NCI-H1694 treated with DMSO at 0.1 percent for 48 hours (cell line): ENCODE results near the gene CORIN.

Source experiments
- DNase-seq: peaks from one replicate; lab custom pipeline; 2025; lab: John Stamatoyannopoulos, UW

CORIN gene

DNA sequence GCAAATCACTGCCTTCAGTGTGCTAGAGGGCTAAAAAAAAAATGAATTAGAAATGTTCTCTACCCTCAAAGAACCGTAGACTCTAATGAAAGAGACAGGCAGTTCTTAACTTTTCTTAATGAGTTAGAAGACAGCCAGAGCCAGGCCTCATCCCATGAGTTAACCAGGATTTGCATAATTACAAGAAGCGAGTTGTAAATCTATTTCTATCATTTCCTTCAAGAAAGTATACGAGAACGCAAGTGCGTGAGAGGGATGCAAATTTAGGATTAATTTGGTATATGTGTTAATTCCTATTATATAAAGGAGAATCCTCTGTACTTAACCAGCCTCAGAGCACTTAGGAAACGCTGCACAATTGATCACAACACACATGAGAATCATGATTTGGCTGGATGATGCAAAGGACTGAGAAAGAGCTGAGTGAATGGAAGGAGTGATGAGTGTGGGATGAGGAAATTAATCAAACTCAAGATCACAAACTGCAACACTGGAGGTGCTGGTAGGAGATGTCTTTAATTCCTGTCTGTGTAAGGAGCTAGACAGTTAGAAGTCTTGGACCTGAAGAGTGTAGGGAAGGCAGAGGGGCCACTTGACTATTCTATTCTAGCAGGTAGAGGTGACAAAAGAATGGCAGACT lies 195.6 kb downstream of the CORIN start:
- DNase-seq = no peak

DNA sequence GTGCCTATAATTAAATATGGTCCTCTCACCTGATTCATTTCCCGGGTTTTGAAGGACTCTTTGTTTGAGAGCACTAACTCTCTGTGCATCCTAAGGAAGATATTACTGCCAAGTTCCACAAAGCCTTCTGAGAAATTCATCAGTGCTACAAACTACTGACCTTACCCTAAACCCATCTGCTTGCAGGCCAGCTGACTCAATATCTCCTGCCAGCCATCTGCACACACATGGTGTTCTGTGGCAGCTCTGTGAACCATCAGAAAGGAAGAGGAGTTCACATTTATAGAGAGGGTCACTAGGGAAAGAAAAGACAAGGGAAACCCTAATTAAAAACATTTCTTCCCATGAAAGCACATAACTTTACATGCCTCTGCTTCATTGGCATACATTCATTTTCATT lies 196.1 kb downstream of the CORIN start:
- DNase-seq = no peak

DNA sequence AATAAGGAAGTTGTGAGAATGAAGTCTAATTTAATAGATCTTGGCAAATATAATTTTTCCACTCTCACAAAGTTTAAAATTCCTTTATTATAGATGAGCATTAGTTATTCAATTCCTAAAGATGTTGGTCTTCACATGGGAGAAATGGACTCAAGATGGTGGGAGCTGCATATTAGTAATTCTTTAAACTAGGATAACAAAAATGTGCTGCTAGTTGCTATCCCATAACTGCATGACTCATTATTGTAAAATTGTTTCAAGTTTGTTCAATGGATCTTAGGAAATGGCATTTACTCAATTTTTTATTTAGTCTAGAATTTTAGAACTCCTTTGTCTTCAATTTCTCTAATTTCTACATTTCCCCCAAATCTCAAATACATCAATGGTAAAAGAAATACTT lies 197.0 kb downstream of the CORIN start:
- DNase-seq = no peak

DNA sequence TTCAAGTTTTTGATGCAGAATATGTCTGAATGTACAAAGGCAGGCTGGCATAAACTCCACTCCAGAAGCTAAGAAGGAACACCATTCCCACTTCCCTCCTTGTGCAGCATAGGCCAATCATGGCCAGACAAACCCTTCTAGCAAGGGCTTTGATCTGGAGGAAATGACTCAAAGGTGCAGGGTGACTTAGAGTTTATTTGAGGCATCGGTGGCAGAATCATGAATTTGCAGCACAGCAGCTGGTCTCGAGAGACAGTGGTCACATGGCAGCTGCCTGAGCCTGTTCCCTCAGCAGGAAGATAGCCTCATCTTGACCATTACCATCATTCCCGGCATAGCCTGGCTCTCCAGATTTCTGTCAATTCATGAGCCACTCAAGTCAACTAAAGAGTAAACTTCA lies 198.3 kb downstream of the CORIN start:
- no peak for DNase-seq

DNA sequence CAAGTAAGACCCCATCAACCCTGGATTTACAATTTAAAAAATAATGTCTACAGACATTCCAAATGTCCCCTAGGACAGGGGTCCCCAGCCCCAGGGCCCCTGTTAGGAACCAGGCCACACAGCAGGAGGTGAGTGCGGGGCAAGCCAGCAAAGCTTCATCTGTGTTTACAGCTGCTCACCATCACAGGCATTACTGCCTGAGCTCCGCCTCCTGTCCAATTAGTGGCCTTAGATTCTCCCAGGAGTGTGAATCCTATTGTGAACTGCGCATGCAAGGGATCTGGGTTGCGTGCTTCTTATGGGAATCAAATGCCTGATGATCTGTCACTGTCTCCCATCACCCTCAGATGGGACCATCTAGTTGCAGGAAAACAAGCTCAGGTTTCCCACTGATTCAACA lies 206.7 kb downstream of the CORIN start:
- DNase-seq = no peak

DNA sequence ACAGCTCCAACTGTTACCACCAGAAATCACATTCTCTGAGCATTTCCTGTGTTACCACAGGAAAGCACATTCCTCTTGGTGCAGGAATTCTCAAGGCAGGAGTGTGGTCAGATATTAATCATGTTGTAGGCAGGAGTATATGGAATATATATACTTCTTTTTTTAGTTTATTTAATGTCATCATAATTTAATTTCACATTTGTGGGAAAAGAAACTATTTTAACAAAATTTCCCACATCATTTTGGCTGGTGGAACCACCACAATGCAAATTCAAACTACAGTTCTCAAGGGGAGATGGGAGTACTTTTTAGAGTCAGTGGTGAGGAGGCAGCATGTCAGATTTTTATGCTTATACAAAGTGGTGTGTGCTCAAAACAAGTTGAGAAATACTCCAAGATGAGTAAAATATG lies 213.8 kb downstream of the CORIN start:
- no peak for DNase-seq

DNA sequence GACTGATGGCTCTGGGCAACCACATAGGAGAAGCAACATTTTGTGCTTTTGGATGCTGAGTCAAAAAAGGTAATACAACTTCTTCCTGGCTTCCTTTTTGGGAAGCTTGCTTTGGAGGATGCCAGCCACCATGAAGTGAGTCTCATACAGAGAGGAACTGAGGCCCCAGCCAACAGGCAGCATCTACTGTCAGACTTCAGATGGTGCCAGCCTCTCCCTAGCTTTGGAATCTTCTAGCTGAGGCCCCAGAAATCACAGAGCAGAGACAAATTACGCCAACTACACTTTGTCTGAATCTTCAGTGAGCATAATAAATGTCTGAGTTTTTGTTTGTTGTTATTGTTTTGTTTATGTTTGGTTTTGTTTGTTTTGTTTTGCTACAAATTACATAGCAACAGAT lies 216.7 kb downstream of the CORIN start:
- no peak for DNase-seq

DNA sequence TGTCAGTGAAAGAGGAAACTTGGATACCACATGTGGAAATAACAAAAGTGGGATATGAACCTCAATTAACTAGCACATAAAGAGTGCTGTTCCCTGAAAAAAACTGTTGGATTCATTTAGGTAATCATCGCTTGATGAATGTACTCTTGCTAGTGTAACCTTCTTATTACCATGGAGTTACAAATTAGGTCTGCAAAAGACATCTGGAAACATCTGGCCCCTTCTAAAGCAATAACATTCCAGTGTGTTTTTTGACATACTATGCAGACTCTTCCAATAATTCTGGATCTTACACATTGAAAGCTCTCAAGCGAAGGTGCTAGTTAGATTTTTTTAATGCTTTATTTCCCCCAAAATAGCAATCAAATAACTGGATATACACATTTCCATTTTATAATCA lies 218.2 kb downstream of the CORIN start:
- no peak for DNase-seq

DNA sequence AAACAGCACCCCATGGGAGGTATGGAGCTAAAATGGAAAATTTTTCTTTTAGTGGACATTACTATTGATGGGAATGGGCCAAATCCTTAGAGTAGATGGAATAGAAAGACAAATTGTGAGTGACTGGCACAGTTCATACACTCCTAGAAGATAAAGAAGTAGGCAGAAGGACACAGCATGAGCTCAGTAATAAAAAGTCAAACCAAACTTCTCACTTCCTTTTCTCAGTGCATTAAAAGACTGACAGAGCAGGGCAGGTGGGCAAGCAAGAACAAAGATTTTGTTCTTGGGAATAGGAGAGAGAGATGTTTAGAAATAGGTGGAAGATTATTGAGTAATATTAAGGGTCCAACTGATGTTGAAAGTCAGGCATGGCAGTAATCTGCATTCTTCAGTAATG lies 220.3 kb downstream of the CORIN start:
- no peak for DNase-seq

DNA sequence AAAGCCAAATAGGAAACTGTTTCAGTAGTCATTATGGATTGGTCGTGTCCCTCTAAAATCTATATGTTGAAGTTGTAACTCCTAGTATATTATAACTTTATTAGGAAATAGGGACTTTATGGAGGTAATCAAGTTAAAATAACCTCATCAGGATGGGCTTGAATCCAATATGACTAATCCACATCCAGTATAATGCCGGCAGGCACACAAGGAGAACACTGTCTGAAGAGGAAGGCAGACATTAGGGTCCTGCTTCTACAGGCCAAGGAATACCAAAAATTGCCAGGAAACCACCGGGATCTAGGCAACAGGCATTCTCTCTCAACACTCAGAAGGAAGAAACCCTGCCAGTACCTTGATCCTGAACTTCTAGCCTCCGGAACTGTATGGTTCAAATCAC lies 222.5 kb downstream of the CORIN start:
- no peak for DNase-seq

DNA sequence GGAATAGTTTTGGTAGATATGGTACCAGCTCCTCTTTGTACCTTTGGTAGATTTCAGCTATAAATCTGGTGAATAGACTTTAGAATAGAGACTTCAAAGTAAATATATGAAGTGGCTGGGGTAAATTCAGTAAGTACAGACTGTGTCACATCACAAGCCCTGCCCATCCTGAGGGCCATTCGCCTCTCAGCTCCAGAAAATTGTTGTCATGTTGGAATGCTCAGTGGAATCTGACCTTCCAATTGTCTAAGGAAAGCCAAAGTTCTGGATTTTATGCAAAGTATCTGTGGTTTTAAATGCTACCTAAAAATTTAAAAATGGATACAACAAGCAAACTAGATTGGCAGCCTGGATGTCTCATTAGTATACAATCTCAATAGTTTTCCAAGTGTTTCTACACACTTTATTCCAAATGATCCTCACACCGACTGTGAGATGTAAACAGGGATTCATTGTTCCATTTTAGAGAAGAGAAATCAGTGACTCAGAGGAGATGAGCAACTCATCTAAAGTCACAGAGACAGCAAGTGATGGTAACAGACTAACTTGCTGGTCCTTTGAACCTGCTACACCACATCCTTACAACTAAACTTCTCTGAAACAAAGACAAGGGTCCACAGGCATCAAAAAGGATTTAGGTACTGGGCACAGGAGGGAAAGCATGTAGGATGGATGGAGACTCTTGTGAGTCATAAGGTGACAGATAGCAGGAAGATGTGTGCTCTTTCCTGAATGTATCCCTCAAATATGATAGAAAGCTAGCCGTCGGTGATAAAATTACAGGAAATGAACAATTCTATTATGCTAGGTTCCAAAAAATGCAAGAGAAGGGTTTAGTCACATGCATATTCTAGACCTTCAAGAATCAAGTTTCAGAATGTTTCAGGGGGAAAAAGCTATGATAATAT lies 225.5 kb downstream of the CORIN start:
- DNase-seq = no peak

DNA sequence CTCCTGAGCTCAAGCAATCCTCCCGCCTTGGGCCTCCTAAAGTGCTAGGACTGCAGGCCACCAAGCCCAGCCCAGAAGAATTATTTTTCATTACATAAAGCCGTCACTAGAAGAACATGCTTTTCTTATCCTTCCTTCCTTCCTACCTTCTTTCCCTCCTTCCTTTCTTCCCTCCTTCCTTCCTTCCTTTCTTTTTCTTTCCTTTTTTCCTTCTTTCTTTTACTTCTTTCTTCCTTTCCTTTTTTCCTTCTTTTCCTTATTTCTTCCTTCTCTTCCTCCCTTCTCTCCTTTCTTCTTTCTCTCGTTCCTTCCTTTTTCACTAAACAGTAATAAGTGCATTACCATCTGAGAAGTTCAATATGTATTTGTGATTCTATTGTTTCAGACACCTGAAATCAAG lies 231.4 kb downstream of the CORIN start:
- no peak for DNase-seq

DNA sequence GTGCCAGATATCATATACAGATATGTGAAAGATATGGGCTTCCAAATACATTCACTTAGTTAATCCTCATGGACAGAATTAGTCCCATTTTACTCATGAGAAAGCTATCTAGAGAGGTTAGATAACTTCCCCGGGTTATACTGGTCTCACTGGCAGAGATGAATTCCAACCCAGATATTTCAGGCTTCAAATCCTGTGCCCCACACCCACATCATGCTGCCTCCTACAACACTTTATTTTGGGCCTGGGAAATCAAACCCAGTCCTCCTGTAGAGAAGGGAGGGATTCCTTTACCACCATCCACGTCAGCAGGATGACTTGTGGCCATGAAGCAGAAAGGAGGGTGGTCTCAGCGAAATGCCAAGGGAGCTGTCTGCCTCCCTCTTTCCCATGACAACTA lies 239.0 kb downstream of the CORIN start:
- DNase-seq = no peak

DNA sequence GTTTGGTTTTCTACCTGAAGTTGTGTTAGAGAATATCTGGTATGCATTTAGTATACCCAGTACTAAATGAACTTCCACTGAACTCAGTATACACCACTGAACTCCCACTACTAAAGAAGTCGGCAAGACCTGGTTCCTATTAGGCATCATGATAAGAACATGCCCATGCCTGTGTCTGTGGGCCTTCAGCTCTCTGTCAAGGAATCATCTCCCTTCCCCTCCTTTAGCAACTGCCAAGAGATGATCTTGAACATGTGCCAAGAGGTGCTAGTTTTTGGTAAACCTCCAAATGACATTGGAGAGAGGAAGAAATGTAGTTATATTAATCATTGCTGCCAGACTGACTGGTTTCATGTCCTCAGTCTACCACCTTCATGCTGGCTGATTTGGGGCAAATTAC lies 239.5 kb downstream of the CORIN start:
- DNase-seq = no peak

DNA sequence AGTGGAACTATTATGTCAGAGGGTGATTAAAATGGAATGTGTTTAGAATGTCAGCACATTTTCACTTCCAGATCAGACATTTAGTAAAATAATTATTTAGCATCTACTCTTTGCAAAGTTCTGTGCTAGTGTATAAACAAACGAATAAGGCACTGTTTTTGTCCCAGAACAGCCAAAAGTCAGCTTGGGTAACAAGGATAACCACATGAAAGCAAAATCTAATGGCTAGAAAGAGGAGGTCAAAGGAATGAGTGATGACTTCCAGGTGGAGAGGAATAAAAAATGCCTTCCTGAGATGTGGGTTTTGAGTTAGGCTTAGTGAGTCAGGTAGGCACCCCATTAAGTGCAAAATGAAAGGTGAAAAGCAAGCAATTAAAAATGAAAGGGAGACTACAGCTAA lies 240.2 kb downstream of the CORIN start:
- DNase-seq = no peak

DNA sequence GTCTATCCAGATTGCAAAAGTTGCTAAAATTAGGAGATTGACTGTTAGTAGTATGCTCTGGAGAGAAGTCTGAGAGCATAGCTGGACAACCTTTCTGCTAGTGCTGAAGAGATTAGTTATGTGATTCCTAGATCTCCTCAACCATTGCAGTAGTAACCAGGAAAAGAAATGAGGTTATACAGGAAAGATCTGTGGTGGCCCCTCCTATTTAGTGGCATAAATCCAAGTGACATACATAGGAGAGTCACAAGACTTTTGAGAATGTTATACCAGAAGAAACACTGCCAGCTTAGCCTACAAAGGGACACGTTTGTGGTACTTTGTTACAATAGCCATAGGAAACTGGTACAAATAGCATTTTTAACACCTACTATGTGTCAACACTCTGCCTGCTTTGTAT lies 247.5 kb downstream of the CORIN start:
- DNase-seq = no peak

DNA sequence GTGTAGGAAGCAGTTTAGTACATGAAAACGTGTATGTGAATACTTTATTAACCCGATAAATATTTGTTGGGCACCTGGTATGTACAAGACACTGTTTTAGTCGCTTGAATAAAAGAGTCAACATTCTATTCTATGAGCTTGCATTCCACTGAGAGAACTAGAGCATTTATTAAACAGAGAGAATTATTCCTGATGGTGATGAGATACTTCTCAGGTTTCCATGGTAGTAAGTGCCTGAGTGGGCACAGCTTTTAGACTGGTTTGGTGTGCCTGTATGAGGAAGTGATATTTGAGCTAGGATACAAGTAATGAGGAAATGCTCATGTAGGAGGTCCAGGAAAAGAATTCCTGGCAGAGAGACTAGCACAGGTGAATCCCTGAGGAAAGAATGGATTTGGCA lies 258.6 kb downstream of the CORIN start:
- no peak for DNase-seq

DNA sequence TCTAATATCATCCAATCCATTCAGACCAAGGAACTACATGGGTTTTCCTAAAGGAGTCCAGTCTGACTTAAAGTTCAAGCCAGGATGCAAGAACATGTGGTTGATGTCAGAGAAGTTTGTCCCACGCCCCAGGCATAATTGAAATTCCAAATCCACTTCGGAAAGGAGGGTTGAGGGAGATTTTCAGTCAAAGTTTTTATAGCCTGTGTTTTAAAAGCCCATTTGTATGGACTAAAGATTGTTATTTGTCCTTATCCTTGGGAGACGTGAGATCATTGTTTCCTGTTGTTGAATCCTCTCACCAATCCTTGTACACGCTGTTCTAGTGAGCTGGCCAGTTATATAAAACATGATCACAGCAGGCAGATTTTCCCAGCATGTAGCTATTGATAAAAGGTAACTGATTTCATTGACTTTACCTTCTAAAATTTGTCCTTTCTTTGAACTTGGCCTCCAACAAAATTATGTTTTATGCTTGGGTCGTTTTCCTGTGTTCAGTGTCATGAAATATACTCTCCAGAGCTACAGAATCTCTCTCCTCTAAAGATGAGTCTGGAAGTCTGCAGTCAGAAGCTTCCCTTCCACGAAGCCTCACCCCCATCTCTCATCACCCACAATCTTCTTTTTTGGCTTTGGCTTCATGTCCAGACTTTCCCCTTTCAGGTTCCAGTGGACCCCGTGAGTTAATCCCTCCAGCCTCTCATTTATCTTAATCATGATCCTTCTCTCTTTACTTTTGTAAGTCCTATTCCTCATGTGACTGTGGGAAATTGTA lies 259.9 kb downstream of the CORIN start:
- DNase-seq = no peak

DNA sequence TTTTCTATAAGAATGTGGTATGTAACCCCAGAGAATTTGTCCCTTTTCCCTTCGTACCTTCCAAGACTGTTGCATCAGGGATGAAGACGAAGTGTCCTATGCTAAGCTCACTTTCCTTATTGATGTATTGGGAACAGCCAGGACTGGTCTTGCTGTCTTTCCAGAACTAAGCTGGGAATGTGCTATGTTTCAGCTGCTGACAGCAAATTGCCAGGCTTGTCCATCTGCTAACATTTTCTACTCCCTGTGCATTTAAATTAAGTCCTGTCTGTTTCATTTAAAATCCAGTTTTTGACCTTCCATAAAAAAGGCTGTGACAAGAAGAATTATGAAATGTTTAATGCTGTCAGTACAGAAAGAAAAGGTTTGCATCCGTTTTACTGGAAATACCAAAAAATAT lies 264.9 kb downstream of the CORIN start:
- no peak for DNase-seq

DNA sequence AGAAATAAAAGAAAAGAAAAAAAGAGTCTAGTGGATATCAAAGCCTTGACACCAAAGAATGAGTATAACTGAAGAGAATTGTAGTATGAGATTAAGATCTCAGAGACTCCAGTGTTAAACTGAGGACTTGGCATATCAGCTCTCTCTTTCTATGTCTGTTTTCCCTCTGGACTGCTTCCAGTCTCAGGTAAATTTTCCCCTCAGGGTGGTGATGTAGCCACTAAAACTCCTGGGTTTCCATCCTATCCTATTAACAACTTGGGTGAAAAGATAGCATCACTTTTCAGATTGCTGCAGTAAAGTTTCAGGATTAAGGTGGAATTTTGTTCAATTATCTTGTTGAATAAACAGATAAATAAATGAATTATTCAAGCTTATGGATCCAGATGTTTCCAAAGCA lies 267.1 kb downstream of the CORIN start:
- DNase-seq = no peak

DNA sequence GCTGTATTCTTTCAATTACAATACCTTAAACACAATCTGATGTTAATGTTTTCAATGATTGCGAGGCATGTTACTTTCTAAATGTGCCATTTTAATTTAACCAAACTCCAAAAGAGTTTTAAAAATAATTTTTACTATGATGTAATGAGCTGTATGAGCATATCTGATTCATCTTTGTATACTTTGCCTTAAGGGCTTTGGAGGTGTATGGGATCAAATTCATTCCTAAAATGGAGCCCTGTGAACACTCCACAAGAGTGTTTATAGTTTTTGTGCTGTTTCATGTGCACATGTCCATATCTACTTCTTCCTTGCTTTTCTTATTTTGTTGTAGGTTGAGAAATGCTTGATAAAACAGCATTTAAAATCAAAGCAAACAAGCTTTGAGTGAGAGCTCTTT lies 270.4 kb downstream of the CORIN start:
- no peak for DNase-seq

DNA sequence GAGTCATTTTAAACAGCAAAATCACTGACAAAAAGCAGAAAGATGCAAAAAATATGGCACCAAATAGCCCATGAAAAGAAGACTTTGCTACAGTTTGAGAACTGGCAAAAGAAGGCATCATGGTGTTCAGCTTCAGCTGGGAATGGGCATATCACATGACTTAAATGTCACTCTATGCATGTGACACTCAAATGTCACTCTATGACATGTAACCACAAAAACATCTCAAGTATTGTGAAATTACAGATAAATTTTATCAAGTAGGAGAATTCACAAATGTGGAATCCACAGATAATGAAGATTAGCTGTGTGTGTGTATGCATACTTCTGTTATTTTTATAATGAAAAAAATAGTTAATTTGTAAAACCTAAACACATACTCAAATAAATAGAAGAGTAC lies 270.9 kb downstream of the CORIN start:
- DNase-seq = no peak

DNA sequence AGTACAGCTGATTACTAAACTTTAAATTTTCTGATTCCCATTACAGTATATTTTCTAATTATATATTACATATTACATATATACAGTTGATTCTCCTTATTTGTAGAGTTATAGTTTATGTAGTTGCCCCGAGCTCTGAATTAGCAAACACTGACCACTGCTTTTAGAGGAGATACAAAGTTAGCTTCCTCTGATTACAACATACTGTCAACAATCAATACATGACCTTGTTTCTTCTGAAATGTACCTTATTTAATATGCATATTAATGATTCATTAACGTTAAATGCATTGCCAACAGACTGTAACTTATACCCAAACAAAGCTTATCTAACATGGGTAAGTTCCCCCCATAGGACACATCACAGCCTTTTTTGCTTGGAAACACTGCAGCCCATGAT lies 271.3 kb downstream of the CORIN start:
- DNase-seq = no peak
